GM10847 (cell line): ENCODE measurements around the gene RNPEPL1.

Source experiments
- POLR2A ChIP-seq: IDR thresholded peaks from 2 replicates; pipeline ENCODE4 v1.6.1; 2011; ENCODE audit not compliant: insufficient read length; ENCODE audit errors: extremely low read depth

Gene RNPEPL1

GRCh38 chr2:240529344-240529999, 38.8 kb upstream of the RNPEPL1 start:
- no peak for TF ChIP-seq POLR2A

GRCh38 chr2:240530181-240530580, 38.1 kb upstream of the RNPEPL1 start:
- no peak for TF ChIP-seq POLR2A

- TF ChIP-seq POLR2A = no peak
These were observed 37.2 kb upstream of the RNPEPL1 start for GRCh38 chr2:240531038-240531437.

- TF ChIP-seq POLR2A = no peak
These were observed 36.1 kb upstream of the RNPEPL1 start for GRCh38 chr2:240532031-240532775.

- no peak for TF ChIP-seq POLR2A
These were observed 30.1 kb upstream of the RNPEPL1 start for GRCh38 chr2:240538031-240538780.

GRCh38 chr2:240539906-240540305, 28.4 kb upstream of the RNPEPL1 start:
- no peak for TF ChIP-seq POLR2A

GRCh38 chr2:240551288-240551687, 17.0 kb upstream of the RNPEPL1 start:
- TF ChIP-seq POLR2A = no peak

- TF ChIP-seq POLR2A = no peak
These were observed 16.5 kb upstream of the RNPEPL1 start for GRCh38 chr2:240551811-240552210.

- no peak for TF ChIP-seq POLR2A
These were observed 14.3 kb upstream of the RNPEPL1 start for GRCh38 chr2:240553956-240554480.

- no peak for TF ChIP-seq POLR2A
These were observed 13.4 kb upstream of the RNPEPL1 start for GRCh38 chr2:240554767-240555493.

GRCh38 chr2:240555541-240556250, 12.6 kb upstream of the RNPEPL1 start:
- no peak for TF ChIP-seq POLR2A

- TF ChIP-seq POLR2A = no peak
These were observed 11.7 kb upstream of the RNPEPL1 start for GRCh38 chr2:240556553-240557100.

GRCh38 chr2:240557101-240557751, 11.1 kb upstream of the RNPEPL1 start:
- TF ChIP-seq POLR2A = no peak

- no peak for TF ChIP-seq POLR2A
These were observed 10.5 kb upstream of the RNPEPL1 start, which contains the start of gene ANKMY1 for GRCh38 chr2:240557808-240558207. Gene ANKMY1, minus strand, starts transcription at chr2:240557988. Its CDS starts 653 bp downstream, at chr2:240557335.
